ENCODE measurements around the gene SEMA4G.

SEMA4G gene

DNA sequence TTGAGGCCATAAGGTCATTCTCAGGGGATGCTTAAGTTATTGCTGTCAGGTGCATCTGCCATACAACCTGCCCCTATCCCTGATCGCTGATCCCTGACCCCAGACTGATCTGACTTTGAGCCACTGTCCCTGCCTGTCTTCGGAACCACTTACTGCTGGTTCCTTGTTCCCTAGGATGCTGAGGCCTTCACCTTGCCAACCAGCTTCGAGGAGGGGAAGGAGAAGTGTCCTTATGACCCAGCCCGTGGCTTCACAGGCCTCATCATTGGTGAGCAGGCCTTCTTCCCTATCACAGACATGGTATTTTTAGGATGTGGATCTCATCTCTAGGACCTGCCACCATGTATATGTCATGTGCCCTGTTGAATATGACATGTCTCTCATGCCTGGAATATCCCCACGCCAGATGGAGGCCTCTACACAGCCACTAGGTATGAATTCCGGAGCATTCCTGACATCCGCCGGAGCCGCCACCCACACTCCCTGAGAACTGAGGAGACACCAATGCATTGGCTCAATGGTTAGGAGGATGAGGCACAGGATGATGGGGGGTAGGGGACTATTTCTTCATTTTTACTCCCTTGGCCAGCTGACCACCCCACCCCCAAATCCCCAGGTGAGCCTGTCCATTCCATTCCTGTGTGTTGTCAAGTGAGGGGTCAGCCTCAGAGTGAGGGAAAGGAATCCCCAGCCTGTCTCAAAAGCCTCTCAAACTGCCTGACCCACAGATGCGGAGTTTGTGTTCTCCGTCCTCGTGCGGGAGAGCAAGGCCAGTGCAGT is 9.0 kb downstream of the SEMA4G start:
- TF ChIP-seq YY1 (IDR thresholded peaks at IDR 0.05; ENCODE audit: low read depth) (no peak), EGR1 (IDR thresholded peaks at IDR 0.05) (no peak), TAF1 (IDR thresholded peaks at IDR 0.05; ENCODE audit: low read depth) (no peak), CREB1 (IDR thresholded peaks at IDR 0.05; ENCODE audit: low read depth) (no peak), EP300 (IDR thresholded peaks at IDR 0.05; ENCODE audit: borderline replicate concordance) (no peak), FOXM1 (IDR thresholded peaks at IDR 0.05; ENCODE audit: borderline replicate concordance, low read depth) (no peak)

DNA sequence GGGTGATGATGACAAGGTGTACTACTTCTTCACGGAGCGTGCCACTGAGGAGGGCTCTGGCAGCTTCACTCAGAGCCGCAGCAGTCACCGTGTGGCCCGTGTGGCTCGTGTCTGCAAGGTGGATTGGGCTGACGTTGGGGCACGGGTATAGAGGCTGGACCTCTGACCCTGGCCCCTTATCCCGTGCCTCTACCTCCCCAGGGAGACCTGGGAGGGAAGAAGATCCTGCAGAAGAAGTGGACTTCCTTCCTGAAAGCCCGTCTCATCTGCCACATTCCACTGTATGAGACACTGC is 9.5 kb downstream of the SEMA4G start:
- TF ChIP-seq CREB1 (IDR thresholded peaks at IDR 0.05; ENCODE audit: low read depth) = no peak

DNA sequence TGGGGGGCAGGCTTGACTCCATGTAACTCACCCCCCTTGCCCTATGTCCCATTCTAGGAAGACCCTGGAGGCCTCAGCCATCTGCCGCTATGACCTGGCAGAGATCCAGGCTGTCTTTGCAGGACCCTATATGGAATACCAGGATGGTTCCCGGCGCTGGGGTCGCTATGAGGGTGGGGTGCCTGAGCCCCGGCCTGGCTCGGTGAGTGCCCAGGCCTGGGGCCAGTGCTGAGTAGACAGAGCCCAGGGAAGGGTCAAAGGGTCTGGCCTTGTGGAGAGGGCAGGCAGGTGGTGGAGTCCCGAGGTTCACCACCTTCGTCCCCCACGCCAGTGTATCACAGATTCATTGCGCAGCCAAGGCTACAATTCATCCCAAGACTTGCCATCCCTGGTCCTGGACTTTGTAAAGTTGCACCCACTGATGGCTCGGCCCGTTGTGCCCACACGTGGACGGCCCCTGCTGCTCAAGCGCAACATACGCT is 10.5 kb downstream of the SEMA4G start:
- TF ChIP-seq, protein P1, sequence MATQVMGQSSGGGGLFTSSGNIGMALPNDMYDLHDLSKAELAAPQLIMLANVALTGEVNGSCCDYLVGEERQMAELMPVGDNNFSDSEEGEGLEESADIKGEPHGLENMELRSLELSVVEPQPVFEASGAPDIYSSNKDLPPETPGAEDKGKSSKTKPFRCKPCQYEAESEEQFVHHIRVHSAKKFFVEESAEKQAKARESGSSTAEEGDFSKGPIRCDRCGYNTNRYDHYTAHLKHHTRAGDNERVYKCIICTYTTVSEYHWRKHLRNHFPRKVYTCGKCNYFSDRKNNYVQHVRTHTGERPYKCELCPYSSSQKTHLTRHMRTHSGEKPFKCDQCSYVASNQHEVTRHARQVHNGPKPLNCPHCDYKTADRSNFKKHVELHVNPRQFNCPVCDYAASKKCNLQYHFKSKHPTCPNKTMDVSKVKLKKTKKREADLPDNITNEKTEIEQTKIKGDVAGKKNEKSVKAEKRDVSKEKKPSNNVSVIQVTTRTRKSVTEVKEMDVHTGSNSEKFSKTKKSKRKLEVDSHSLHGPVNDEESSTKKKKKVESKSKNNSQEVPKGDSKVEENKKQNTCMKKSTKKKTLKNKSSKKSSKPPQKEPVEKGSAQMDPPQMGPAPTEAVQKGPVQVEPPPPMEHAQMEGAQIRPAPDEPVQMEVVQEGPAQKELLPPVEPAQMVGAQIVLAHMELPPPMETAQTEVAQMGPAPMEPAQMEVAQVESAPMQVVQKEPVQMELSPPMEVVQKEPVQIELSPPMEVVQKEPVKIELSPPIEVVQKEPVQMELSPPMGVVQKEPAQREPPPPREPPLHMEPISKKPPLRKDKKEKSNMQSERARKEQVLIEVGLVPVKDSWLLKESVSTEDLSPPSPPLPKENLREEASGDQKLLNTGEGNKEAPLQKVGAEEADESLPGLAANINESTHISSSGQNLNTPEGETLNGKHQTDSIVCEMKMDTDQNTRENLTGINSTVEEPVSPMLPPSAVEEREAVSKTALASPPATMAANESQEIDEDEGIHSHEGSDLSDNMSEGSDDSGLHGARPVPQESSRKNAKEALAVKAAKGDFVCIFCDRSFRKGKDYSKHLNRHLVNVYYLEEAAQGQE (IDR thresholded peaks at IDR 0.05; ENCODE audit: low read depth) = no peak
- TF ChIP-seq FOXM1 (IDR thresholded peaks at IDR 0.05; ENCODE audit: borderline replicate concordance, low read depth) (no peak), TCF12 (IDR thresholded peaks at IDR 0.05; ENCODE audit: low read depth) (no peak), CEBPB (IDR thresholded peaks at IDR 0.05) (no peak)

DNA sequence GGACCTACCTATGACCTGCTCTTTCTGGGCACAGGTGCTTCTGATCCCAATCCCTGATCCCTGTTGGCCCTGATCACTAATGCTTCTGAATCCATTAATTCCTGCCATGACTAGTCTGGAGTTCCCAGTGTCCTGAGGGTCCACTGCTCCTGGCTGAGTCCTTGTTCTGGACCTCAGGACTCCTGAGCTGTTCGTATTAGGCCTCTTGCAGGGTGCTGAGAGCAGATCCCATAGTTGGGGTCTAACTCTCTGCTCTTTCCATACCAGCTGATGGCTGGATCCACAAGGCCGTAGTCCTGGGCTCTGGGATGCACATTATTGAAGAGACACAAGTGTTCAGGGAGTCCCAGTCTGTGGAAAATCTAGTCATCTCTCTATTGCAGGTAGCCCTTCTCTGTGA is 11.0 kb downstream of the SEMA4G start:
- TF ChIP-seq EGR1 (IDR thresholded peaks at IDR 0.05) (no peak), ZBTB7A (IDR thresholded peaks at IDR 0.05; ENCODE audit: low read depth) (no peak), TCF12 (IDR thresholded peaks at IDR 0.05; ENCODE audit: low read depth) (no peak), NFIC (IDR thresholded peaks at IDR 0.05) (no peak), EP300 (IDR thresholded peaks at IDR 0.05; ENCODE audit: borderline replicate concordance) (no peak), TAF1 (IDR thresholded peaks at IDR 0.05; ENCODE audit: low read depth) (no peak)
- TF ChIP-seq, protein P2, sequence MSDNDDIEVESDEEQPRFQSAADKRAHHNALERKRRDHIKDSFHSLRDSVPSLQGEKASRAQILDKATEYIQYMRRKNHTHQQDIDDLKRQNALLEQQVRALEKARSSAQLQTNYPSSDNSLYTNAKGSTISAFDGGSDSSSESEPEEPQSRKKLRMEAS (IDR thresholded peaks at IDR 0.05) = no peak

DNA sequence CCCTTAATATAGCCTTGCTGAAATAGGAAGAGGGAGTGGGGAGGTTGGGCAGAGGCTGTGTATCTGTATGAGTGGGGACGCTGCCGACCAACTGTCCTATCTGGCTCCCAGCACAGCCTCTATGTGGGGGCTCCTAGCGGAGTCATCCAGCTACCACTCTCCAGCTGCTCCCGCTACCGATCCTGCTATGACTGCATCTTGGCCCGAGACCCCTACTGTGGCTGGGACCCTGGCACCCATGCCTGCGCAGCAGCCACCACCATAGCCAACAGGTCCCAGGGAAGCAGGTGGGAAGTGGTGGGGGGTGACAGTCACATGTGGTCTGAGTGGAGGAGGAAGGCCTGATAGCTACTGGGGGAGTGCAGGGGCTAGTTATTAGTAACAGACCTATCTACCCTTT is 11.4 kb downstream of the SEMA4G start:
- TF ChIP-seq FOXM1 (IDR thresholded peaks at IDR 0.05; ENCODE audit: borderline replicate concordance, low read depth) (no peak), EP300 (IDR thresholded peaks at IDR 0.05; ENCODE audit: borderline replicate concordance) (no peak), ZBTB7A (IDR thresholded peaks at IDR 0.05; ENCODE audit: low read depth) (no peak), RAD21 (IDR thresholded peaks at IDR 0.05; ENCODE audit: low read depth) (no peak), NFIC (IDR thresholded peaks at IDR 0.05) (no peak), YY1 (IDR thresholded peaks at IDR 0.05; ENCODE audit: low read depth) (no peak), CEBPB (IDR thresholded peaks at IDR 0.05) (no peak), TAF1 (IDR thresholded peaks at IDR 0.05; ENCODE audit: low read depth) (no peak), TEAD4 (IDR thresholded peaks at IDR 0.05) (no peak), TCF12 (IDR thresholded peaks at IDR 0.05; ENCODE audit: low read depth) (no peak), EGR1 (IDR thresholded peaks at IDR 0.05) (no peak), CREB1 (IDR thresholded peaks at IDR 0.05; ENCODE audit: low read depth) (no peak)
- TF ChIP-seq, protein P1 (IDR thresholded peaks at IDR 0.05; ENCODE audit: low read depth) = no peak
- TF ChIP-seq, protein P3, sequence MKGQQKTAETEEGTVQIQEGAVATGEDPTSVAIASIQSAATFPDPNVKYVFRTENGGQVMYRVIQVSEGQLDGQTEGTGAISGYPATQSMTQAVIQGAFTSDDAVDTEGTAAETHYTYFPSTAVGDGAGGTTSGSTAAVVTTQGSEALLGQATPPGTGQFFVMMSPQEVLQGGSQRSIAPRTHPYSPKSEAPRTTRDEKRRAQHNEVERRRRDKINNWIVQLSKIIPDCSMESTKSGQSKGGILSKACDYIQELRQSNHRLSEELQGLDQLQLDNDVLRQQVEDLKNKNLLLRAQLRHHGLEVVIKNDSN (IDR thresholded peaks at IDR 0.05) = no peak
- TF ChIP-seq, protein P2 (IDR thresholded peaks at IDR 0.05) = no peak

DNA sequence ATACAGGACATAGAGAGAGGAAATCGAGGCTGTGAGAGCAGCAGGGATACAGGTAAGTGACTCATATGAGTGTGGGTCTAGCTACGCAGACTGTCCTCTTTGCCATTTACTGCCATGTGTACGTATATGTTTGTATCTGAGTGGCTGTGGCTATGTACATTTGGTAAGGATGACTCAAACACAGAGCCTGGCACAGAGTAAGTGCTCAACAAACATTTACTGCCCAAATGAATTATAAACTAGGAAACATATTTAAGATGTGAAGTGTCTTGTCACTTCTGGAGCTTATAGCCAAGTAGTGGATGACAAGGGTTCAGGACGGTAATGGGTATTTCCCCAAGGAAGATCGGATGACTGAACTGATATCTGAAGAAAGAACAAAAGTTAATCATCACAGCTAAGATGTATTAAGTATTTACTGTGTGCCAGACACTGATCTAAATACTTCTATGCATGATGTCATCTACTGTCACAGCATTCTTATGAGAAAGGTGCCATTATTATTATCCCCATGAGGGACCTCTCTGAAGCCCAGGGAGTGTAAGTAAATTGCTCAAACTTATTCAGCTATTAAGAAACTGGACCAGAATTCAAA is 12.0 kb downstream of the SEMA4G start:
- no peak for TF ChIP-seq TCF12 (IDR thresholded peaks at IDR 0.05; ENCODE audit: low read depth)
- no peak for TF ChIP-seq ZBTB7A (IDR thresholded peaks at IDR 0.05; ENCODE audit: low read depth)
- TF ChIP-seq, protein P3 (IDR thresholded peaks at IDR 0.05) = no peak
- no peak for TF ChIP-seq TAF1 (IDR thresholded peaks at IDR 0.05; ENCODE audit: low read depth)
- TF ChIP-seq EGR1 (IDR thresholded peaks at IDR 0.05) = no peak
- TF ChIP-seq, protein P2 (IDR thresholded peaks at IDR 0.05) = no peak
- TF ChIP-seq, protein P1 (IDR thresholded peaks at IDR 0.05; ENCODE audit: low read depth) = no peak
- no peak for TF ChIP-seq CEBPB (IDR thresholded peaks at IDR 0.05)
- no peak for TF ChIP-seq YY1 (IDR thresholded peaks at IDR 0.05; ENCODE audit: low read depth)
- no peak for TF ChIP-seq RAD21 (IDR thresholded peaks at IDR 0.05; ENCODE audit: low read depth)
- no peak for TF ChIP-seq EP300 (IDR thresholded peaks at IDR 0.05; ENCODE audit: borderline replicate concordance)
- TF ChIP-seq TEAD4 (IDR thresholded peaks at IDR 0.05) = no peak
- TF ChIP-seq NFIC (IDR thresholded peaks at IDR 0.05) = no peak
- TF ChIP-seq CREB1 (IDR thresholded peaks at IDR 0.05; ENCODE audit: low read depth) = no peak
